ENCODE data around the gene OR5D18. TPM values are rescaled to one million over a fixed set of nuclear protein-coding genes. Genes with fewer than 3 reads are reported as not detected.
"Not testable (repeated sequence)": the region's sequence is repeated elsewhere in the genome, so short reads cannot be mapped to it uniquely, and the experiment has no call there.

The OR5D18 gene
- total RNA-seq, 4 donors from 2014 or later = not detected

GRCh38 chr11:55852141-55852540, 32.7 kb downstream of the OR5D18 start:
- H3K4me1 ChIP-seq = no peaks in the 10 kb centered on the region
- no peak for TF ChIP-seq POLR2A (IDR thresholded peaks at IDR 0.05)
- TF ChIP-seq, protein P1, sequence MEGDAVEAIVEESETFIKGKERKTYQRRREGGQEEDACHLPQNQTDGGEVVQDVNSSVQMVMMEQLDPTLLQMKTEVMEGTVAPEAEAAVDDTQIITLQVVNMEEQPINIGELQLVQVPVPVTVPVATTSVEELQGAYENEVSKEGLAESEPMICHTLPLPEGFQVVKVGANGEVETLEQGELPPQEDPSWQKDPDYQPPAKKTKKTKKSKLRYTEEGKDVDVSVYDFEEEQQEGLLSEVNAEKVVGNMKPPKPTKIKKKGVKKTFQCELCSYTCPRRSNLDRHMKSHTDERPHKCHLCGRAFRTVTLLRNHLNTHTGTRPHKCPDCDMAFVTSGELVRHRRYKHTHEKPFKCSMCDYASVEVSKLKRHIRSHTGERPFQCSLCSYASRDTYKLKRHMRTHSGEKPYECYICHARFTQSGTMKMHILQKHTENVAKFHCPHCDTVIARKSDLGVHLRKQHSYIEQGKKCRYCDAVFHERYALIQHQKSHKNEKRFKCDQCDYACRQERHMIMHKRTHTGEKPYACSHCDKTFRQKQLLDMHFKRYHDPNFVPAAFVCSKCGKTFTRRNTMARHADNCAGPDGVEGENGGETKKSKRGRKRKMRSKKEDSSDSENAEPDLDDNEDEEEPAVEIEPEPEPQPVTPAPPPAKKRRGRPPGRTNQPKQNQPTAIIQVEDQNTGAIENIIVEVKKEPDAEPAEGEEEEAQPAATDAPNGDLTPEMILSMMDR (IDR thresholded peaks at IDR 0.05) = no peak
- WGBS, 2 donors = 84 to 89% methylated on average over 1 of the region's 1 CpG
- no peak for DNase-seq
- H3K27me3 ChIP-seq = no peaks in the 10 kb centered on the region
- no peak overlapping the region for H3K27ac ChIP-seq
- no peak overlapping the region for H3K4me3 ChIP-seq (replicated peaks in 1 of 3)
- intact Hi-C loops (cut with DNase I) = no loop called here
- no peaks in the 10 kb centered on the region for H3K36me3 ChIP-seq
- no peaks in the 10 kb centered on the region for H3K9me3 ChIP-seq

DNA sequence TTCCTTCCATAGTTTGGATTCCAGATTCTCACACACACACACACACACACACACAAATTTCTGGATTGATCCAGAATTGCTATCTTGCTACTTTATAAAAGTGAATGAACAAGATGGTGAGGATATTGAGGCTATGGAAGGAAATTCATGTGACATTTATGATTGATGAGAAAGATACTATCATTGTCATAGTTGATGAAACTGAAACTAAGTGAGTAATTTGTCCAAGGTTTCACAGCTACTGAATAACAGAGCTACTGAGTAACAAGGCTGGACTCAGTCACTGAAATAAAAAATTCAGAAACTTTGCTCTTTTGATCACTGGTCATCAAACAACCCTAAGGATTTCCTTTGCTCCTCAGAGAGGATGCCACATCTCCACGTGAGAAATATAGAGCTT, 35.3 kb downstream of the OR5D18 start:
- Histone ChIP-seq H3K27ac (no peak overlapping the region), H3K9me3 (no peaks in the 10 kb centered on the region), H3K4me3 (replicated peaks in 1 of 3) (no peak overlapping the region), H3K4me1 (no peaks in the 10 kb centered on the region), H3K27me3 (no peaks in the 10 kb centered on the region), H3K36me3 (no peaks in the 10 kb centered on the region)
- TF ChIP-seq POLR2A (IDR thresholded peaks at IDR 0.05) = no peak
- TF ChIP-seq, protein P1 (IDR thresholded peaks at IDR 0.05) = no peak
- 21 to 26% methylated on average over 1 of the region's 1 CpG for WGBS, 2 donors
- no peak for DNase-seq
- intact Hi-C loops (cut with DNase I) = no loop called here

- 85% methylated on average over 4 of the region's 4 CpGs for WGBS, 2 donors
- DNase-seq = not testable (repeated sequence)
These were observed 47.9 kb downstream of the OR5D18 start for GRCh38 chr11:55867354-55867753.

More at GRCh38 chr11:55867354-55867753, 47.9 kb downstream of the OR5D18 start:
- intact Hi-C loops (cut with DNase I); H3K4me1 ChIP-seq; H3K4me3 ChIP-seq (replicated peaks in 1 of 3); H3K36me3 ChIP-seq; H3K27me3 ChIP-seq; H3K9me3 ChIP-seq; H3K27ac ChIP-seq: not testable (repeated sequence)

Small RNA genes within 50 kb of the gene (small RNA-seq; reads per million reads assigned to genes)
- gene AC036111.3 = not detected

Other genes with a start within 250 kb of the OR5D18 start
- gene OR4C16, start 247.5 kb upstream of the OR5D18 start, total RNA-seq = not detected
- gene OR4C11, start 212.0 kb upstream of the OR5D18 start, total RNA-seq = not detected
- not detected for gene OR4P4, start 184.5 kb upstream of the OR5D18 start, total RNA-seq
- not detected for gene OR4S2, start 171.3 kb upstream of the OR5D18 start, total RNA-seq
- gene OR4C6, start 157.4 kb upstream of the OR5D18 start, total RNA-seq = not detected
- not detected for gene OR5D13, start 46.2 kb upstream of the OR5D18 start, total RNA-seq
- not detected for gene OR5D14, start 24.1 kb upstream of the OR5D18 start, total RNA-seq
- gene OR5L1, start 8.3 kb upstream of the OR5D18 start, total RNA-seq = not detected
- gene OR5L2, start 7.6 kb downstream of the OR5D18 start, total RNA-seq = not detected
- not detected for gene OR5D16, start 19.1 kb downstream of the OR5D18 start, total RNA-seq
- gene TRIM51, start 63.7 kb downstream of the OR5D18 start, total RNA-seq = not detected
- gene OR5W2, start 95.0 kb downstream of the OR5D18 start, total RNA-seq = not detected
- gene OR5I1, start 116.8 kb downstream of the OR5D18 start, total RNA-seq = not detected
- not detected for gene OR10AG1, start 150.3 kb downstream of the OR5D18 start, total RNA-seq
- not detected for gene OR5F1, start 175.0 kb downstream of the OR5D18 start, total RNA-seq
- gene OR5AS1, start 208.0 kb downstream of the OR5D18 start, total RNA-seq = not detected